Measurements from ENCODE around the gene PCSK5. TPM values are rescaled to one million over a fixed set of nuclear protein-coding genes. Genes with fewer than 3 reads are reported as not detected.
"Not testable (repeated sequence)": the region's sequence is repeated elsewhere in the genome, so short reads cannot be mapped to it uniquely, and the experiment has no call there.

The PCSK5 gene
- total RNA-seq, 1 donor from 2014 or later: 6.2 TPM

GRCh38 chr9:76032038-76032796 is 141.7 kb downstream of the PCSK5 start:
- DNase-seq (ENCODE audit: low spot score): no peak
- intact Hi-C loops (cut with DNase I): no loop called here

- intact Hi-C loops (cut with DNase I): no loop called here
Measured at GRCh38 chr9:76032797-76033373, 142.4 kb downstream of the PCSK5 start.

GRCh38 chr9:76034049-76034448 is 143.6 kb downstream of the PCSK5 start:
- intact Hi-C loops (cut with DNase I): no loop called here
- no peak for DNase-seq (ENCODE audit: low spot score)

More at GRCh38 chr9:76032797-76033373, 142.4 kb downstream of the PCSK5 start:
- DNase-seq (ENCODE audit: low spot score): no peak

GRCh38 chr9:76036762-76037161 is 146.3 kb downstream of the PCSK5 start:
- DNase-seq (ENCODE audit: low spot score): no peak
- intact Hi-C loops (cut with DNase I): no loop called here

- DNase-seq (ENCODE audit: low spot score): no peak
- intact Hi-C loops (cut with DNase I): no loop called here
Measured at GRCh38 chr9:76037587-76038225, 147.2 kb downstream of the PCSK5 start.

GRCh38 chr9:76038431-76038830 is 148.0 kb downstream of the PCSK5 start:
- DNase-seq (ENCODE audit: low spot score): no peak
- intact Hi-C loops (cut with DNase I): no loop called here

GRCh38 chr9:76044266-76044819 is 153.9 kb downstream of the PCSK5 start:
- no peak for DNase-seq (ENCODE audit: low spot score)
- intact Hi-C loops (cut with DNase I): no loop called here

- intact Hi-C loops (cut with DNase I): no loop called here
Measured at GRCh38 chr9:76045221-76045620, 154.7 kb downstream of the PCSK5 start.

GRCh38 chr9:76049341-76049740 is 158.9 kb downstream of the PCSK5 start:
- intact Hi-C loops (cut with DNase I): no loop called here
- no peak for DNase-seq (ENCODE audit: low spot score)

More at GRCh38 chr9:76045221-76045620, 154.7 kb downstream of the PCSK5 start:
- no peak for DNase-seq (ENCODE audit: low spot score)

- intact Hi-C loops (cut with DNase I): no loop called here
- DNase-seq (ENCODE audit: low spot score): no peak
Measured at GRCh38 chr9:76067696-76068095, 177.2 kb downstream of the PCSK5 start.

- no peak for DNase-seq (ENCODE audit: low spot score)
- intact Hi-C loops (cut with DNase I): loop anchor here (2.0 kb wide), 1 partner anchor 21 kb away; no protein-coding TSS in a partner anchor
Measured at GRCh38 chr9:76077537-76077936, 187.1 kb downstream of the PCSK5 start.

- DNase-seq (ENCODE audit: low spot score); intact Hi-C loops (cut with DNase I): not testable (repeated sequence)
Measured at GRCh38 chr9:76081281-76081680, 190.8 kb downstream of the PCSK5 start.

- intact Hi-C loops (cut with DNase I): no loop called here
- DNase-seq (ENCODE audit: low spot score): no peak
Measured at GRCh38 chr9:76082057-76082456, 191.6 kb downstream of the PCSK5 start.

- no peak for DNase-seq (ENCODE audit: low spot score)
- intact Hi-C loops (cut with DNase I): no loop called here
Measured at GRCh38 chr9:76085596-76085995, 195.1 kb downstream of the PCSK5 start.

- intact Hi-C loops (cut with DNase I): no loop called here
- DNase-seq (ENCODE audit: low spot score): no peak
Measured at GRCh38 chr9:76086539-76086938, 196.1 kb downstream of the PCSK5 start.

- intact Hi-C loops (cut with DNase I): no loop called here
- no peak for DNase-seq (ENCODE audit: low spot score)
Measured at GRCh38 chr9:76087976-76088375, 197.5 kb downstream of the PCSK5 start.

GRCh38 chr9:76090330-76090729 is 199.9 kb downstream of the PCSK5 start:
- intact Hi-C loops (cut with DNase I): no loop called here
- no peak for DNase-seq (ENCODE audit: low spot score)

GRCh38 chr9:76090909-76091308 is 200.4 kb downstream of the PCSK5 start:
- intact Hi-C loops (cut with DNase I): no loop called here
- no peak for DNase-seq (ENCODE audit: low spot score)

- intact Hi-C loops (cut with DNase I): no loop called here
- no peak for DNase-seq (ENCODE audit: low spot score)
Measured at GRCh38 chr9:76092572-76092971, 202.1 kb downstream of the PCSK5 start.

- intact Hi-C loops (cut with DNase I): no loop called here
- DNase-seq (ENCODE audit: low spot score): no peak
Measured at GRCh38 chr9:76095585-76095984, 205.1 kb downstream of the PCSK5 start.
